A673 (cell line): ENCODE measurements around the gene EPN2. TPM values are rescaled to one million over a fixed set of nuclear protein-coding genes. Genes with fewer than 3 reads are reported as not detected.

ENCODE experiments used
- BruUV-seq: library from RNA; stranded (reverse); fragments of 400-500 nt; replicated peaks from 2 replicates; lab custom pipeline; 2021; lab: Mats Ljungman, UMichigan
- CTCF ChIA-PET: fragments of 300-600 bp; sonication (Branson Sonifier 250); formaldehyde crosslinking; loops from one replicate; lab custom pipeline; 2022; ENCODE audit warnings: antibody characterized with exemption; lab: Charles Lee
- POLR2A ChIA-PET: fragments of 300-600 bp; sonication (Branson Sonifier 250); formaldehyde crosslinking; loops from one replicate; lab custom pipeline; 2022; ENCODE audit warnings: antibody characterized with exemption; ENCODE audit not compliant: low non-redundant PET; lab: Charles Lee
- DNase-seq: peaks from one replicate; pipeline ENCODE4 v3.0.0-alpha.2; 2015; ENCODE audit warnings: low spot score
- H3K27ac ChIP-seq: fragments of 200-600 bp; sonication (generic); 2 replicates; pipeline ENCODE4 v1.5.1; 2016; ENCODE audit warnings: mixed run types, low read depth, mild to moderate bottlenecking, mixed read lengths, antibody characterized with exemption, low read length; ENCODE audit not compliant: poor library complexity, severe bottlenecking
- H3K27me3 ChIP-seq: fragments of 200-600 bp; sonication (generic); replicated peaks from 2 replicates; pipeline ENCODE4 v1.6.1; 2017; ENCODE audit warnings: mixed run types, low read depth, mild to moderate bottlenecking, mixed read lengths, antibody characterized with exemption, low read length; ENCODE audit not compliant: insufficient read depth, poor library complexity
- H3K36me3 ChIP-seq: fragments of 200-600 bp; sonication (generic); 2 replicates; pipeline ENCODE4 v1.6.1; 2016; ENCODE audit warnings: mixed run types, mild to moderate bottlenecking, mixed read lengths, antibody characterized with exemption, low read length; ENCODE audit not compliant: insufficient read depth, poor library complexity, severe bottlenecking
- H3K4me1 ChIP-seq: fragments of 200-600 bp; sonication (generic); 2 replicates; pipeline ENCODE4 v1.6.1; 2017; ENCODE audit warnings: mixed run types, mild to moderate bottlenecking, mixed read lengths, antibody characterized with exemption, low read length; ENCODE audit not compliant: insufficient read depth, poor library complexity, severe bottlenecking
- H3K4me3 ChIP-seq: fragments of 200-600 bp; sonication (generic); 2 replicates; pipeline ENCODE4 v1.5.1; 2016; ENCODE audit warnings: low read depth, mixed run types, mild to moderate bottlenecking, mixed read lengths, low read length; ENCODE audit not compliant: poor library complexity, severe bottlenecking
- H3K9me3 ChIP-seq: fragments of 200-600 bp; sonication (generic); 2 replicates; pipeline ENCODE4 v1.6.1; 2016; ENCODE audit warnings: mixed run types, low read depth, mild to moderate bottlenecking, mixed read lengths, antibody characterized with exemption, low read length; ENCODE audit not compliant: poor library complexity, severe bottlenecking
- EZH2 ChIP-seq: fragments of 200-600 bp; sonication (generic); IDR thresholded peaks from 2 replicates; pipeline ENCODE4 v1.6.1; 2017; ENCODE audit warnings: borderline replicate concordance, low read depth, mild to moderate bottlenecking, mixed read lengths, antibody characterized with exemption, low read length; ENCODE audit not compliant: poor library complexity, severe bottlenecking
- intact Hi-C: fragments of 100-400 bp; cut with micrococcal nuclease; formaldehyde crosslinking; loops from one replicate; pipeline ENCODE4 v1.10.0; 2022; ENCODE audit not compliant: unreplicated experiment
- total RNA-seq: library from RNA; stranded (reverse); gene quantifications from 2 replicates; pipeline ENCODE4 v1.2.3, GENCODE V29; 2021
- TF ChIP-seq, protein P1 (sequence below): fragments of 300-800, 200-600 bp; sonication (generic); conservative IDR thresholded peaks from 2 replicates; pipeline ENCODE4 v1.5.1; 2017; ENCODE audit warnings: low read depth, mild to moderate bottlenecking, antibody characterized with exemption, low read length, moderate library complexity, mixed read lengths

Gene EPN2
- total RNA-seq, 1 experiment from 2014 or later = 52.0 TPM

DNA sequence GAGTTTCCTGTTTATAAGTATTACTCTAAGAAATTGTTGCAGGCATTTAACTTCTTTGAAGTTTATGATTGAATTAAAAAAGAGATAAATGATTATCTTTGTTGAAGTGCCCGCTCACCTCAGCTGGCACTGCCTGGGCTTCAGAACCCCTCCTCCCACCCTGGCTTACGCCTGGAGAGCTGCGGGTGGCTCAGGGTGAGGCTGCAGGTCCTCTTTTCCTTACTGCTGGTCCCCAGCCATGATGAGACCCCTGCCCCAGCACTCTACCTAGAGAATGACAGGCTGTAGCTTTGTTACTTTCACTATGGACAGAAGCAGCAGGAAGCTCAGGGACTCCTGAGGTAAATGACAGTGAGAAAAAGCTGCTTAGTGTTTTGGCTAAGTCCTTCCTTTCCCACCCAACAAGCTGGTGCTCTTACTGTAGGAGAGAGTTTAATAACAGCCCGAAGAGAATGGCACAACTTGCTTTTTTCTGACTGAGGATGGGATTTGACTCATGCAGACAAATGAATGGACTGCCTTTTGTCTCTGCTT is 62.1 kb downstream of the EPN2 start:
- H3K4me3 ChIP-seq = no peak overlapping the region
- H3K4me1 ChIP-seq = no peaks in the 10 kb centered on the region
- no peak for DNase-seq
- BruUV-seq = no TSS peak
- no peak overlapping the region for H3K27ac ChIP-seq
- POLR2A ChIA-PET = no interaction called here
- H3K27me3 ChIP-seq = no peaks in the 10 kb centered on the region
- no peaks in the 10 kb centered on the region for H3K9me3 ChIP-seq
- no peaks in the 10 kb centered on the region for H3K36me3 ChIP-seq
- intact Hi-C loops = no loop called here
- CTCF ChIA-PET = no interaction called here
- TF ChIP-seq, protein P1, sequence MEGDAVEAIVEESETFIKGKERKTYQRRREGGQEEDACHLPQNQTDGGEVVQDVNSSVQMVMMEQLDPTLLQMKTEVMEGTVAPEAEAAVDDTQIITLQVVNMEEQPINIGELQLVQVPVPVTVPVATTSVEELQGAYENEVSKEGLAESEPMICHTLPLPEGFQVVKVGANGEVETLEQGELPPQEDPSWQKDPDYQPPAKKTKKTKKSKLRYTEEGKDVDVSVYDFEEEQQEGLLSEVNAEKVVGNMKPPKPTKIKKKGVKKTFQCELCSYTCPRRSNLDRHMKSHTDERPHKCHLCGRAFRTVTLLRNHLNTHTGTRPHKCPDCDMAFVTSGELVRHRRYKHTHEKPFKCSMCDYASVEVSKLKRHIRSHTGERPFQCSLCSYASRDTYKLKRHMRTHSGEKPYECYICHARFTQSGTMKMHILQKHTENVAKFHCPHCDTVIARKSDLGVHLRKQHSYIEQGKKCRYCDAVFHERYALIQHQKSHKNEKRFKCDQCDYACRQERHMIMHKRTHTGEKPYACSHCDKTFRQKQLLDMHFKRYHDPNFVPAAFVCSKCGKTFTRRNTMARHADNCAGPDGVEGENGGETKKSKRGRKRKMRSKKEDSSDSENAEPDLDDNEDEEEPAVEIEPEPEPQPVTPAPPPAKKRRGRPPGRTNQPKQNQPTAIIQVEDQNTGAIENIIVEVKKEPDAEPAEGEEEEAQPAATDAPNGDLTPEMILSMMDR = no peak
- no peak for TF ChIP-seq EZH2

DNA sequence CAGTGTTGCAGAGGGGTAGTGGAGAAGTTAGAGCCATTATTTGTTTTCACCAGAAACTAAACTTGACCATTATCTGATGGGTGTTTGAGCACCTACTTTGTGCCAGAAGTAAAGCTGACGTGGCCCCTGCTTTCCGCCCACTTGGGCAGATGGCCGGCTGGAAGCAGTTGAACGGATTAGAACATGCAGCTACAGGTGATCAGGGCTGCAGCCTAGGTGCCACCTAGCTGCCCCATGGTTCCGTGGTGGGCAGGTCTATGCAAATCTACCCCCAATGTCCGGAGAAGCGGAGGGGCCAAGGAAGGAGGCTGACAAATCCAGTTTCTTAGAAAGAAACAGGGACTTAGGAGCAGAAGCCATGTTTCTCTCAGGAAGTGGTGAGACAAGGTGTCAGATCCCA is 62.7 kb downstream of the EPN2 start:
- Histone ChIP-seq H3K27ac (no peak overlapping the region), H3K9me3 (no peaks in the 10 kb centered on the region), H3K4me3 (no peak overlapping the region), H3K27me3 (no peaks in the 10 kb centered on the region), H3K36me3 (no peaks in the 10 kb centered on the region), H3K4me1 (no peaks in the 10 kb centered on the region)
- intact Hi-C loops = no loop called here
- DNase-seq = no peak
- TF ChIP-seq, protein P1 = no peak
- TF ChIP-seq EZH2 = no peak
- POLR2A ChIA-PET = no interaction called here
- CTCF ChIA-PET = no interaction called here
- no TSS peak for BruUV-seq

DNA sequence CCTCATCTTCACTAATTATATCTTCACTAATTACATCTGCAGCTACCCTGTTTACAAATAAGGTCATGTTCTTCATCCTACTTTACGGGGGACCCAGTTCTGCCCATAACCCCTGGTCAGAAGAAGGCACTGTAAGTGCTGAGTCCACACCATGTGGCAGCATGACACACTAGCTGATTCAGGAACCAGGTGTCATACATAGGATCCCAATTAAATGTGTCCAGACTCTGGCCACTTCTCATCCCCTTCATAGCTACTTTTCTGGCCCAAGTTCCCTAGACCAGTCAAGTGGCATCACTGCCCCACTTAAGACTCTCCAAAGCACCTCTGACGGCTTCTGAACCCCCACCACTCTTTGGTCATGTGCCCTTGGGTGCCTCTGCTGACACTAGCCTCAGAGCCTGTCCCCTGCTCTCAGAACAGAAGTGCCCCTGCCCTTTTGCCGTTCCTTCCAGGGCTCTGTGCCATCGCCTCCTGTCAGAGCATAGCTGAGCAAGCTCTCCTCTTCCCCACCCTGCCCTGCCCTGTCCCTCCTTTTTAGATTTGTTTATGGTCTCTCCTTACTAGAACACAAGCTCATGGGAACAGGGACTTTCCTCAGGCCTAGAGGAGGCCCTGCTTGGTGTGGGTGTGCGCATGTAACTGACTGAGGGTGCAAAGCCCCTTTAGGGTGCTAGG is 64.2 kb downstream of the EPN2 start:
- BruUV-seq = no TSS peak
- H3K4me3 ChIP-seq = no peak overlapping the region
- ChIA-PET CTCF (no interaction called here), POLR2A (no interaction called here)
- H3K27me3 ChIP-seq = no peaks in the 10 kb centered on the region
- TF ChIP-seq, protein P1 = no peak
- no peak for TF ChIP-seq EZH2
- no peaks in the 10 kb centered on the region for H3K9me3 ChIP-seq
- no peaks in the 10 kb centered on the region for H3K36me3 ChIP-seq
- H3K27ac ChIP-seq = no peak overlapping the region
- no peak for DNase-seq
- intact Hi-C loops = no loop called here
- H3K4me1 ChIP-seq = no peaks in the 10 kb centered on the region
